Measurements from ENCODE around the gene RSAD2.
"Not testable (repeated sequence)": the region's sequence is repeated elsewhere in the genome, so short reads cannot be mapped to it uniquely, and the experiment has no call there.

Gene RSAD2, protein sequence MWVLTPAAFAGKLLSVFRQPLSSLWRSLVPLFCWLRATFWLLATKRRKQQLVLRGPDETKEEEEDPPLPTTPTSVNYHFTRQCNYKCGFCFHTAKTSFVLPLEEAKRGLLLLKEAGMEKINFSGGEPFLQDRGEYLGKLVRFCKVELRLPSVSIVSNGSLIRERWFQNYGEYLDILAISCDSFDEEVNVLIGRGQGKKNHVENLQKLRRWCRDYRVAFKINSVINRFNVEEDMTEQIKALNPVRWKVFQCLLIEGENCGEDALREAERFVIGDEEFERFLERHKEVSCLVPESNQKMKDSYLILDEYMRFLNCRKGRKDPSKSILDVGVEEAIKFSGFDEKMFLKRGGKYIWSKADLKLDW

GRCh38 chr2:6877402-6878304 is at the start of gene RSAD2:
Gene RSAD2 (plus strand): TSS chr2:6877777. CDS start chr2:6877801, 24 bp downstream.
- no peak for DNase-seq

DNA sequence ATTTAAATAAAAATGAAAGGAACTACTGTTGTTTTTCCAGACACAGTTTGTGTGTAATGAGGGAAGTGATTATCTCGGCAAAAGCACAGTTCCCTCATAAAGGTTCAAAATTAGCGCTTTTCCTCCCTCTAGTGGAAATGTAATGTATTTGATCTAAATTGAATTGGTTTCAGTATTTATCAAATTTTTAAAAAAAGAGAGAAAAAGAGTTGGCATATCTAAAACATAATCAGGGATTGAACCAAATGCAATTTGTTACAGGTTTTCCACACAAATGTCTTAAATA is 49.3 kb upstream of the RSAD2 start:
- peak; percentile 31 for DNase-seq

DNA sequence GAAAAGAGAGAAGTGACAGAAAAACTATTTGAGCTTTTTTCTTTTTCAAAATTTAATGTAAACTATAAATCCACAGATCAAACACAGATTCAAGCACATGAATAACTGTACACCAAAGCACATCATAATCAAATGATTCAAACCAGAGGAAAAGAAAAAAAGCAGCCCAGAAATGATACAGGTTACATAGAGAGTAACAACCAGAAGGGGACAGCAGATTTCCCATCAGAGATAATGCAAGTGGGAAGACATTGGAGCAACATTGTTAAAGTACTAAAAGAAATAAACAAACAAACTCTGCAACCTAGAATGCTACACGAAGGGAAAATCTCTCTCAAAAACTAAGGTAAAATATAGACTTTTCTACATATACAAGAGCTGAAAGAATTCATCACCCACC is 46.3 kb upstream of the RSAD2 start:
- no peak for DNase-seq

- DNase-seq: no peak
Observed at GRCh38 chr2:6832596-6833299, 44.8 kb upstream of the RSAD2 start.

GRCh38 chr2:6833300-6833604 is 44.3 kb upstream of the RSAD2 start:
- no peak for DNase-seq

- DNase-seq: no peak
Observed at GRCh38 chr2:6834163-6834562, 43.4 kb upstream of the RSAD2 start.

DNA sequence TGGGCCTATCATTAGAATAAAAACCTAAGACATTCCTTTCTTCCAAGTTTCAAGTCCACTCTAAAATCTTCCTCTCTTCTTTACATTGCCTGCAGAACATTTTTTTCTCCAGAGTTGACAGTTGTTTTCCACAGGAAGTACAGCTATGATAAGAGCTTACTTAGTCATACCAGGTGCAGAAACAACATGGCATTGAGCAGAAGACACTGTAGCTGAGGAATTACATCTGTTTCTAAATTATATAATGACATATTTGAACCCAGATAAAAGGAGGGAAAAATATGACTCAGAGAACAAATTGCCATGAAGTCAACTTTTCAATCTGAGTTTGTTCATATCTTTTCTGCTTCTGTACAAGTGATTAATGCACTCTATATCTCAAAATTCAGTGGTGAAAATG is 42.1 kb upstream of the RSAD2 start:
- no peak for DNase-seq

DNA sequence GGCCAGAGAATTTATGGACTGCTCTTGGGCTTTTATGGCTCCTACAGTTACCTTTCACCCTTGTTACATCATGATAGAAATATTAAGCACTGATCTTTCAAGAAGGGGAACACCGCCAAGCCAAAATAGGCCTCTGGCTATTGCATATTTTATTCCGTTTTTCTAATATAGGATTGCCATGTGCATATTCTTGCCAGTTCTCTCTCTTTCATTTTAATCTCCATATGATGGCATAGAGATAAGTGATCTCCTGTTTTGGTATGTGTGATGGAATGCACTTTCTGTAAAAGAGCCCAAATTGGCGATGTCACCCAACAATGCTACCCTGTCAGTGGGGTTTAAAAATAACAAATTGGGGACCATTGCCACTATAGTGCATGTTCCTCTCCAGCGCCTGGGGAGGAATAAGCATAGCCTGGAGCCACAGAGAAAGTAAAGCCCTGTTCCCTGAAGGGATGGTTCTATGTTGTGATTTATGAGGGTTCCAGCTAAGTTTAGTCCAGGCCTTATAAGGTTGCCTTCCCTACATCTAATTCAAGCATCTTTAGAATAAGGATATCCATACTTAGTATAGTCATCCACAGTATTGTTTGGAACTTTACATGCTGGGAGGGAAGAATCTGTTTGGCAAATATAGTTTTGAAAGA is 38.8 kb upstream of the RSAD2 start:
- no peak for DNase-seq

DNA sequence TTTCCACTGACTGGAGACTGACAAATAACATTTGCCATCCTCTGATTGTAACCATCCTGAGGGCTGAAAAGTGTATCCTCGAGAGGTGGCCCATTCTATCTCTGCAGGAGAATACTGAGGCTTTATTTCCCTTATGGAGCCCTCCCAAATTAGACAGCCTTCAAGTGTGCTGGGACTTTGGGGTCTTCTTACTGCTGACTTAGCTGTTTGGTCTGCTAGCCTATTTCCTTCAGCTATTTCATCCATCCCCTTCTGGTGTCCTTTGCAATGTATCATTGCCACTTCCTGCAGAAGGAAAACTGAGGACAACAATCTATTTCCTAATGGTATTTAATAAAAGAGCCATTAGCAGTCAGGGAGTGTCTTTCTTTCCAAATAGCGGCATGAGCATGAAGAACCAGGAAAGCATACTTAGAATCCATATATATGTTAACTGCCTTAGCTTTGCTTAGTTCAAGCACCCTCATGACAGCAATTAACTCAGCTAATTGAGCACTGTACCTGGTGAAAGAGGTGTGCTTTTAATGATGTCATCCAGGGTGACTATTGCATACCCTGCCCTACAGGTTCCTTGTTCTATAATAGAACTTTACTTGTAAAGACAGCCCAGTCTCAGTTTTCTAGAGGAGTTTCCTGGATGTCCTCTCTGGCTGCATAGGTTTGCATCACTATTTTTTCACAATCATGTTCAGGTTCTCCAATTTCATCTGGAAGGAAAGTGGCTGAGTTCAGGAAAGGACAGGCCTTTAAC is 35.9 kb upstream of the RSAD2 start:
- DNase-seq: no peak

DNA sequence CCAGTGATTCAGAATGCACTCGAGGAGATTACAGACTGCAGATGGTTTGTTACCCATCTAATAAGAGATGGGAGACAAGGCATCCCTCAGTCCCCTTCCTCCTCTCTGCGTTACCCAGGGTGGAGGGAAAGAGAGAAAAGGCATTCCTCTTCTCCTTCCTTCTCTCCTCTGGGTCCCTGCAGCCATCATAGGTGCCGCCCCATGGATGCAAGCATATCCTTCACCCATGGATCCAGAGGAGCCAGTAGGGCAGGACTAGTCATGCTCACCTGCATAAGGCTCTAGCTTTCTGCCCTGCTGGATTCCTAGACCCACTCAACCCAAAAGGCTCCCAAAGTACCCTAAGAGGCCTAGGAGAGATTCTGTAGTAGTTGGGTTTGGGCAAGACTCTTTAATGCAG is 32.3 kb upstream of the RSAD2 start:
- no peak for DNase-seq

DNA sequence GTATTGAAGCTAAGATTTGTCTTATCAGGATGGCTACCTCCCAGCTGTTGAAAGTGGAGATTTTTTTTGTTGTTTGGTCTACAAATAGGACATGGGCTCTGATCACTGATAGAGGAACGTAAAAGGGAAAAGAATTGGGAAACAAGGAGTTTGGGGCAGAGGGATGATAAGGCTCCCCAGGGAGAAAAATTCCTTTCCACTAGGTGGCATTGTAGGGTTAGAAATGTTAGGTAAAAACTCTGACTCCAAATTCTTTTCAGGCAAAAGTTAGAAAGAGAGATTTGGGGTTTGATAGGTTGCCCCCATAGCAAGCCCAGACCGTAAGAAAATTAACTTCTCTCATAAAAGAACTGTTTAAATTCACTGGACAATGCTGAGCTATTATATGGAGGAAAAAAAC is 31.7 kb upstream of the RSAD2 start:
- no peak for DNase-seq

GRCh38 chr2:6846540-6846939 is 31.0 kb upstream of the RSAD2 start:
- no peak for DNase-seq

GRCh38 chr2:6846967-6847681 is 30.5 kb upstream of the RSAD2 start:
- DNase-seq: no peak

DNA sequence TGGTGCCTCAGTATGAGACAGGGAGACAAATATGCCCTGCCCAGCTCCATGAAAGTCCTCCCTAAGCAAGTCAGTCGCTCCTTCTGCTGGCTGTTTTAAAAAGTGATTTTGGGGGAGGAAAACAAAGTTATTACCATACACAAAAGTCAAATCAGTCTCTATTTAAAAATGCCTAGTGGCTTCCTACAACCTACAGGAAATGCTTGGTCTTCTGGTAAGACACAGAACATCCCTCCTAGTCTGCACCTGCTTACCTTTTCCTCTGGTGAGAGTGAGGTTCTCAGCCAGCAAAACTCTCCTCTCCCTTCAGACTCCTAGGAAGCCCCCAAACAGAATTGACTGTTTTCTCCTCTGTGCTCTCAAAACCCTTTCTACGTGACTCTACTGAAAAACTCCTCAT is 25.4 kb upstream of the RSAD2 start:
- no peak for DNase-seq

- no peak for DNase-seq
Observed at GRCh38 chr2:6854416-6854815, 23.2 kb upstream of the RSAD2 start.

DNA sequence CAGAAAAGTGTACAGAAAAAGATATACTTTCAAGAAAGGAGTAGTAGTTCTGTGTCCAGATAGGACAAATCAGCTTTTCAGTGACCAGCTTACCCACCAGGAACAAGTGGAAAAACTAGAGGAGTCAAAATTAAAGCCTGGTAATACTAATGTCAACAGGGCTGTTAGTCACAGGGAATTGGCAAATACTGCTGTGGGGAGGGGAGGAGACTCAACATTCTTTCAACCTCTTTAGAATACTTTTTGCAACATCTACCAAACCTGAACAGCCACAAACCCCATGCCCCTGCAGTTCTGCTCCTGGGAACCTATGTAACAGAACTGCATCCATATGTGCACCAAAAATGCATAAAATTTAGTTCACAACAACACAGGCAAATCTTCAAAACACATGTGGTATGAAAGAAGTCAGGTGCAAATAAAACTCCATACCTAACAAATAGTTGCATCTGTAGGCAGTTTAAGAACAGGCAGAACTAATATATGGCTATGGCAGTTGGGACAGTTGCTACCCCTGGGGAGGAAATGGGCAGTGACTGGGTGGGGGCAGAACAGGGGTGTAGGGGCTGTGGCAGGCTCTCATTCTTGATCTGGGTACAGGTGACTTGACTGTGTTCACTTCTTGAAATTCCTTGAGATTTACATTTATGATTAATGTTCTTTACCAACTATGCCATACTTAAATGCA is 21.6 kb upstream of the RSAD2 start:
- DNase-seq: no peak

- no peak for DNase-seq
Observed at GRCh38 chr2:6856548-6856920, 21.0 kb upstream of the RSAD2 start.

- DNase-seq: not testable (repeated sequence)
Observed at GRCh38 chr2:6858466-6859027, 19.0 kb upstream of the RSAD2 start.

GRCh38 chr2:6860296-6860695 is 17.3 kb upstream of the RSAD2 start:
- DNase-seq: no peak

DNA sequence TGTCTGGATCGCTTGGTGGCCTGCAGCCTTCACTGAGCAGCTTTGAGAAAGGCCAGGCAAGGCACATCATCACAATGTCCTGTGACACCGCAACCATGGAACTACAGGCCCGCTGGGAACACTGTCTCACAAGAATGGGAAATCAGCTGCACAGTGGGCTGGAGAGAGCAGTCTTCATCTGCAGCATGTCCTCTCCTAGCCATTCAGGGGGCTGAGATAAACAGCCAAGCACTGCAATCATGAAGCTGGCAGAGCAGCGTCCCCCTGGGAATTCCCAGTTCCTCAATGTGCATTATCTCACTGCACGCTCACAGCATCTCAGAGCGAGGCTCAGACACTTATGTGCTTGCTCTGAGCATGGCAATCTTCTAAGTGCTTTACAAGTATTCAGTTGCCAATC is 13.8 kb upstream of the RSAD2 start:
- no peak for DNase-seq

DNA sequence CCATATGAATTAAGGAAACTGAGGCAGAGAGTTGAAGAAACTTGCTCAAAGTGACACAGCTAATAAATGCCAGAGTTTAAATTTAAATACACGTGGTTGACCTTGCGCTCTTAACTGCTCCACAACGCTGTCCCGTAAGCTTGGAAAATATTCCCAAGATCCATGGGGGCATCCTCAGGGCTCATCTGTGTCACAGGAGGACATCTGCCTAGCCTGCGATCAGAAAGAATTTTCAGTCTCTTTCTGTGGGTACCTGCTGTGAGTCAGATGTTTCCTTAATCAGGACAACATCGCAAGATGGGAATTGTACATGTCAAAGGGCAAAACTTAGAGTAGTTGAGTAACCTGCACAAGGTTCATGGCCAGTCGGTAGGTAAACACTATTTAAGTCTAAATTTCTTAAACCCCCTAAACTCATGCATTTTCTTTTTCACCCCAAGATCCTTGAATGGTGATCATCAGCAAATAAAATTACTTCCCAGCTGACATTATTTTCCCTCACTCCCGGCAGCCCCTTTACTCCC is 13.3 kb upstream of the RSAD2 start:
- DNase-seq: no peak
